Naive B cell (primary cell): ENCODE measurements around the gene C1orf53. TPM values are rescaled to one million over a fixed set of nuclear protein-coding genes. Genes with fewer than 3 reads are reported as not detected.

ENCODE experiments used
- polyA plus RNA-seq, 6 donors: library from polyadenylated mRNA; unstranded; fragments of 300-500 nt; fragmentation: Illumina TruSeq; gene quantifications; one replicate each; pipeline ENCODE4 v1.2.3, GENCODE V29; 2021; ENCODE audit warnings: low read depth in 6 of 6

Gene C1orf53
- polyA plus RNA-seq, 6 donors from 2014 or later: not detected

Other genes with a start within 250 kb of the C1orf53 start
- 1 to 10 TPM; 3.3 to 6.2 (median 5.4) TPM for gene DENND1B, start 127.2 kb upstream of the C1orf53 start, polyA plus RNA-seq
- gene LHX9, start 14.7 kb downstream of the C1orf53 start, polyA plus RNA-seq: not detected